CD4-positive, alpha-beta memory T cell (primary cell): ENCODE measurements around the gene TMEM219. TPM values are rescaled to one million over a fixed set of nuclear protein-coding genes. Genes with fewer than 3 reads are reported as not detected.

Source experiments
- CTCF ChIA-PET: fragments of 350-600 bp; sonication (Branson Sonifier 250); formaldehyde crosslinking; loops from one replicate; lab custom pipeline; 2021; ENCODE audit warnings: inconsistent platforms; ENCODE audit not compliant: partially characterized antibody; lab: Charles Lee
- POLR2A ChIA-PET: fragments of 350-600 bp; sonication (Branson Sonifier 250); formaldehyde crosslinking; loops from one replicate; lab custom pipeline; 2021; ENCODE audit not compliant: partially characterized antibody; lab: Charles Lee
- DNase-seq, 5 donors: peaks; one replicate each; pipeline versions ENCODE4 v3.0.0 to v3.0.0-alpha.2; 2020 to 2022; ENCODE audit warnings: mixed read lengths in 1 of 5
- H3K27ac ChIP-seq: one replicate; pipeline ENCODE4 v1.7.0; 2013; ENCODE audit warnings: low read depth, low read length
- H3K27me3 ChIP-seq: 2 replicates; pipeline ENCODE4 v1.7.0; 2013; ENCODE audit warnings: mild to moderate bottlenecking, low read length, moderate library complexity; ENCODE audit not compliant: insufficient read depth
- H3K36me3 ChIP-seq: 2 replicates; pipeline ENCODE4 v1.7.0; 2013; ENCODE audit warnings: mild to moderate bottlenecking, low read length, moderate library complexity; ENCODE audit not compliant: insufficient read depth
- H3K4me1 ChIP-seq: 2 replicates; pipeline ENCODE4 v1.7.0; 2013; ENCODE audit warnings: mild to moderate bottlenecking, low read length, moderate library complexity; ENCODE audit not compliant: insufficient read depth
- H3K4me3 ChIP-seq, 2 donors: one replicate each; pipeline ENCODE4 v1.7.0; 2013; ENCODE audit warnings: low read length in 2 of 2, mild to moderate bottlenecking in 1 of 2
- H3K9me3 ChIP-seq, 2 donors: one replicate each; pipeline ENCODE4 v1.7.0; 2013; ENCODE audit warnings: low read length in 2 of 2, control low read depth in 1 of 2; ENCODE audit not compliant: control insufficient read depth in 1 of 2
- H3K27ac Mint-ChIP-seq, 7 donors: one replicate each; pipeline ENCODE4 v1.8.0; 2020 to 2021; ENCODE audit warnings: mixed read lengths in 7 of 7, mild to moderate bottlenecking in 6 of 7, inconsistent platforms in 3 of 7, moderate library complexity in 3 of 7
- H3K27me3 Mint-ChIP-seq, 2 donors: one replicate each; pipeline ENCODE4 v1.8.0; 2020 to 2021; ENCODE audit warnings: mixed read lengths in 2 of 2
- H3K36me3 Mint-ChIP-seq, 2 donors: one replicate each; pipeline ENCODE4 v1.8.0; 2020 to 2021; ENCODE audit warnings: mixed read lengths in 2 of 2, inconsistent platforms in 1 of 2, mild to moderate bottlenecking in 1 of 2
- H3K4me1 Mint-ChIP-seq, 4 donors: one replicate each; pipeline ENCODE4 v1.8.0; 2020 to 2021; ENCODE audit warnings: mixed read lengths in 4 of 4, mild to moderate bottlenecking in 1 of 4
- H3K4me3 Mint-ChIP-seq, 8 donors: one replicate each; pipeline ENCODE4 v1.8.0; 2020 to 2021; ENCODE audit warnings: mixed read lengths in 8 of 8, mild to moderate bottlenecking in 7 of 8, moderate library complexity in 6 of 8, inconsistent platforms in 3 of 8
- H3K9me3 Mint-ChIP-seq, 8 donors: one replicate each; pipeline ENCODE4 v1.8.0; 2020 to 2021; ENCODE audit warnings: mixed read lengths in 8 of 8, mild to moderate bottlenecking in 5 of 8, inconsistent platforms in 3 of 8, moderate library complexity in 1 of 8
- intact Hi-C: fragments of 100-400 bp; cut with micrococcal nuclease; formaldehyde crosslinking; loops from one replicate; pipeline ENCODE4 v1.15.1; 2023
- polyA plus RNA-seq, 2 donors: library from polyadenylated mRNA; unstranded; fragments of 300-500 nt; fragmentation: Illumina TruSeq; gene quantifications; one replicate each; pipeline ENCODE4 v1.2.3, GENCODE V29; 2021
- total RNA-seq, 2 experiments: library from RNA; stranded (reverse); gene quantifications; one replicate each; pipeline ENCODE4 v1.2.3, GENCODE V29; 2021

The TMEM219 gene
- total and polyA plus RNA-seq, 4 experiments from 2014 or later, result 80.8 to 250 (median 156) TPM

- H3K27me3 Mint-ChIP-seq, result peaks cover 2 to 11% of the 10 kb centered on the region in 2 donors
- no peak overlapping the region for H3K27ac Mint-ChIP-seq
- H3K27me3 ChIP-seq, result peaks cover 6% of the 10 kb centered on the region
- intact Hi-C loops, result loop anchor here (1.0 to 2.0 kb wide), 2 partner anchors 305 to 313 kb away; no protein-coding TSS in a partner anchor
- H3K36me3 Mint-ChIP-seq, result peaks cover 8 to 16% of the 10 kb centered on the region in 2 donors
- H3K4me3 ChIP-seq, result no peak overlapping the region
- peaks cover 2 to 5% (median 4%) of the 10 kb centered on the region in 4 donors for H3K4me1 Mint-ChIP-seq
- POLR2A ChIA-PET, result interaction anchor here (0.7 to 1.5 kb wide), 9 partner anchors 9 to 329 kb away, joined by 3 to 4 read pairs (median 3); partner anchors contain the start of gene INO80E
- DNase-seq, result peak in 4 of 5 donors; percentile 39 to 48 (median 44)
- H3K9me3 Mint-ChIP-seq, result no peaks in the 10 kb centered on the region
- CTCF ChIA-PET, result interaction anchor here (0.8 to 3.2 kb wide), 9 partner anchors 9 to 326 kb away, joined by 3 to 16 read pairs (median 5); partner anchors contain the start of genes INO80E and TLCD3B
- H3K36me3 ChIP-seq, result peaks cover 4% of the 10 kb centered on the region
- no peak overlapping the region for H3K4me3 Mint-ChIP-seq
- peaks cover 5% of the 10 kb centered on the region for H3K4me1 ChIP-seq
- no peaks in the 10 kb centered on the region for H3K9me3 ChIP-seq
- H3K27ac ChIP-seq, result no peak overlapping the region
These were observed 43.6 kb downstream of the TMEM219 start for GRCh38 chr16:30005341-30006094.

- ChIA-PET CTCF (interaction anchor here (1.1 to 3.2 kb wide), 8 partner anchors 9 to 315 kb away, joined by 3 to 16 read pairs (median 6); partner anchors contain the start of genes INO80E and TLCD3B), POLR2A (interaction anchor here (0.5 to 1.5 kb wide), 9 partner anchors 10 to 330 kb away, joined by 3 to 4 read pairs (median 3); partner anchors contain the start of gene INO80E)
- Histone ChIP-seq H3K9me3 (no peaks in the 10 kb centered on the region), H3K4me3 (no peak overlapping the region), H3K36me3 (peaks cover 4% of the 10 kb centered on the region), H3K27me3 (peaks cover 7% of the 10 kb centered on the region), H3K27ac (no peak overlapping the region), H3K4me1 (peaks cover 7% of the 10 kb centered on the region)
- intact Hi-C loops, result no loop called here
- no peak overlapping the region for H3K27ac Mint-ChIP-seq
- H3K9me3 Mint-ChIP-seq, result no peaks in the 10 kb centered on the region
- H3K27me3 Mint-ChIP-seq, result peaks cover 3 to 11% of the 10 kb centered on the region in 2 donors
- no peak overlapping the region for H3K4me3 Mint-ChIP-seq
- no peak for DNase-seq
- peaks cover 8 to 16% of the 10 kb centered on the region in 2 donors for H3K36me3 Mint-ChIP-seq
- H3K4me1 Mint-ChIP-seq, result peaks cover 3 to 5% (median 4%) of the 10 kb centered on the region in 4 donors
These were observed 44.2 kb downstream of the TMEM219 start for GRCh38 chr16:30006095-30006473.

- Histone ChIP-seq H3K4me3 (no peak overlapping the region), H3K27me3 (peaks cover 7% of the 10 kb centered on the region), H3K27ac (no peak overlapping the region), H3K9me3 (no peaks in the 10 kb centered on the region), H3K36me3 (peaks cover 2% of the 10 kb centered on the region), H3K4me1 (peaks cover 7% of the 10 kb centered on the region)
- ChIA-PET POLR2A (interaction anchor here (0.5 to 1.2 kb wide), 2 partner anchors 330 to 331 kb away, joined by 3 to 4 read pairs; no protein-coding TSS in a partner anchor), CTCF (interaction anchor here (1.1 to 3.2 kb wide), 6 partner anchors 10 to 315 kb away, joined by 3 to 16 read pairs (median 8); partner anchors contain the start of genes INO80E and TLCD3B)
- Mint-ChIP-seq H3K27me3 (peaks cover 3 to 13% of the 10 kb centered on the region in 2 donors), H3K4me1 (peaks cover 3 to 7% (median 4%) of the 10 kb centered on the region in 4 donors), H3K9me3 (no peaks in the 10 kb centered on the region), H3K36me3 (peaks cover 6 to 14% of the 10 kb centered on the region in 2 donors), H3K27ac (no peak overlapping the region), H3K4me3 (no peak overlapping the region)
- no peak for DNase-seq
- intact Hi-C loops, result no loop called here
These were observed 44.9 kb downstream of the TMEM219 start for GRCh38 chr16:30006659-30007377.

GRCh38 chr16:30007378-30007895, 45.6 kb downstream of the TMEM219 start:
- DNase-seq, result no peak
- H3K9me3 ChIP-seq, result no peaks in the 10 kb centered on the region
- no peak overlapping the region for H3K27ac ChIP-seq
- Mint-ChIP-seq H3K4me3 (no peak overlapping the region), H3K27ac (peak overlapping the region in 1 of 7 donors; percentile 57), H3K27me3 (peaks cover 7 to 17% of the 10 kb centered on the region in 2 donors), H3K4me1 (peaks cover 3 to 6% (median 6%) of the 10 kb centered on the region in 4 donors), H3K9me3 (no peaks in the 10 kb centered on the region), H3K36me3 (peaks cover under 1 to 8% of the 10 kb centered on the region in 2 donors)
- CTCF ChIA-PET, result interaction anchor here (3.2 kb wide), 1 partner anchor 11 kb away, joined by 13 read pairs; the partner anchor contains the start of gene INO80E
- POLR2A ChIA-PET, result no interaction called here
- no peaks in the 10 kb centered on the region for H3K36me3 ChIP-seq
- H3K4me1 ChIP-seq, result peaks cover 7% of the 10 kb centered on the region
- H3K4me3 ChIP-seq, result no peak overlapping the region
- peaks cover 7% of the 10 kb centered on the region for H3K27me3 ChIP-seq
- intact Hi-C loops, result no loop called here

GRCh38 chr16:30009085-30009862, 47.4 kb downstream of the TMEM219 start:
- peaks cover 0 to 2% of the 10 kb centered on the region in 2 donors for H3K36me3 Mint-ChIP-seq
- POLR2A ChIA-PET, result no interaction called here
- intact Hi-C loops, result no loop called here

GRCh38 chr16:30009990-30010843, 48.3 kb downstream of the TMEM219 start:
- Mint-ChIP-seq H3K27ac (no peak overlapping the region), H3K4me3 (peak overlapping the region; percentile 68 to 83 (median 78)), H3K4me1 (peaks cover 2 to 6% (median 4%) of the 10 kb centered on the region in 4 donors), H3K9me3 (no peaks in the 10 kb centered on the region), H3K36me3 (peaks cover 0 to 2% of the 10 kb centered on the region in 2 donors), H3K27me3 (peaks cover 7 to 17% of the 10 kb centered on the region in 2 donors)
- CTCF ChIA-PET, result no interaction called here
- H3K36me3 ChIP-seq, result no peaks in the 10 kb centered on the region
- no peak overlapping the region for H3K27ac ChIP-seq
- POLR2A ChIA-PET, result no interaction called here
- H3K4me3 ChIP-seq, result peak overlapping the region in 1 of 2 donors; percentile 34
- no peaks in the 10 kb centered on the region for H3K9me3 ChIP-seq
- intact Hi-C loops, result no loop called here
- DNase-seq, result no peak
- H3K4me1 ChIP-seq, result peaks cover 7% of the 10 kb centered on the region
- peaks cover 7% of the 10 kb centered on the region for H3K27me3 ChIP-seq

More at GRCh38 chr16:30009085-30009862, 47.4 kb downstream of the TMEM219 start:
- no peaks in the 10 kb centered on the region for H3K9me3 ChIP-seq
- Mint-ChIP-seq H3K4me1 (peaks cover 2 to 6% (median 4%) of the 10 kb centered on the region in 4 donors), H3K9me3 (no peaks in the 10 kb centered on the region), H3K27me3 (peaks cover 7 to 17% of the 10 kb centered on the region in 2 donors), H3K4me3 (peak overlapping the region in 4 of 8 donors; percentile 4 to 69 (median 46)), H3K27ac (no peak overlapping the region)
- no peaks in the 10 kb centered on the region for H3K36me3 ChIP-seq
- peaks cover 7% of the 10 kb centered on the region for H3K4me1 ChIP-seq
- H3K4me3 ChIP-seq, result no peak overlapping the region
- CTCF ChIA-PET, result interaction anchor here (1.0 kb wide), 1 partner anchor 202 kb away, joined by 4 read pairs; no protein-coding TSS in a partner anchor
- H3K27ac ChIP-seq, result no peak overlapping the region
- DNase-seq, result no peak
- H3K27me3 ChIP-seq, result peaks cover 7% of the 10 kb centered on the region
